OCI-LY1 (cell line): ENCODE results near the gene TRIM51G.
"Not testable (repeated sequence)": the region's sequence is repeated elsewhere in the genome, so short reads cannot be mapped to it uniquely, and the experiment has no call there.

Source experiments
- CTCF ChIP-seq: fragments of 200-600 bp; sonication (generic), shearing (Covaris generic); IDR thresholded peaks from 2 replicates; pipeline ENCODE4 v1.5.1; 2017; ENCODE audit warnings: mild to moderate bottlenecking, antibody characterized with exemption, low read length, moderate library complexity, mixed read lengths
- EZH2 ChIP-seq: fragments of 200-600 bp; sonication (generic), shearing (Covaris generic); IDR thresholded peaks from 2 replicates; pipeline ENCODE4 v1.8.0; 2017; ENCODE audit warnings: borderline replicate concordance, mixed run types, mild to moderate bottlenecking, antibody characterized with exemption, low read length, moderate library complexity, mixed read lengths

GRCh38 chr11:49028523-49028922 lies 44.8 kb upstream of the TRIM51G start, which contains the start of gene TRIM49B:
- not testable (repeated sequence) for TF ChIP-seq EZH2, CTCF
